Measurements from ENCODE around the gene GAA. TPM values are rescaled to one million over a fixed set of nuclear protein-coding genes. Genes with fewer than 3 reads are reported as not detected.

Gene GAA
- total and polyA plus RNA-seq, 2 of the 13 experiments (the other 11 are each of a cell fraction or from before 2014, with no cell fraction given), result 21.6 to 36.4 TPM

GRCh38 chr17:80064696-80065095 is 36.7 kb upstream of the GAA start:
- in situ Hi-C loops (cut with HindIII; ENCODE audit: extremely low pct_ligation_motif_present, low pct_unique_long_range_greater_than_20kb) (no loop called here), intact Hi-C loops (cut with micrococcal nuclease; ENCODE audit: unreplicated experiment) (no loop called here)
- no peaks in the 10 kb centered on the region for H3K36me3 ChIP-seq (replicated peaks in 1 of 2; ENCODE audit: control insufficient read depth in 1 of 2, insufficient read depth in 2 of 2, low read length in 2 of 2)
- H2AFZ ChIP-seq (ENCODE audit: low read length), result no peak overlapping the region
- 85% methylated on average over 8 of the region's 8 CpGs for WGBS (ENCODE audit: low lambda C conversion rate)
- DNase-seq (ENCODE audit: low spot score) (no peak), ATAC-seq (no peak; the same call in 2 of the 3 replicates), FAIRE-seq (no peak)
- no peaks in the 10 kb centered on the region for H4K20me1 ChIP-seq (ENCODE audit: insufficient read depth, low read length)
- no peaks in the 10 kb centered on the region for H3K9me3 ChIP-seq (ENCODE audit: low read length)
- BruUV-seq (replicated peaks), result no TSS peak
- no peak overlapping the region for H3K27ac ChIP-seq (ENCODE audit: extremely low read length, insufficient read depth, low read length)
- no peak overlapping the region for H3K9ac ChIP-seq (ENCODE audit: insufficient read depth, low read depth, low read length)
- H3K4me2 ChIP-seq (ENCODE audit: low read depth, low read length), result peak overlapping the region; percentile 45
- CTCF ChIA-PET (ENCODE audit: low intra/inter-chr PET ratio, low total read pairs), result no interaction called here
- no peaks in the 10 kb centered on the region for H3K79me2 ChIP-seq (ENCODE audit: insufficient read depth, low read length)
- POLR2A ChIA-PET, result interaction anchor here (0.6 to 1.5 kb wide), 2 partner anchors 11 to 67 kb away, joined by 4 to 5 read pairs; no protein-coding TSS in a partner anchor
- no peaks in the 10 kb centered on the region for H3K27me3 ChIP-seq (ENCODE audit: control insufficient read depth in 1 of 2, insufficient read depth in 2 of 2, low read length in 2 of 2)
- no peak overlapping the region; a peak in 1 of 6 replicates for H3K4me3 ChIP-seq (replicated peaks in 1 of 3; ENCODE audit: insufficient read depth in 1 of 3, low read depth in 2 of 3, low read length in 3 of 3)
- peaks cover 43% of the 10 kb centered on the region for H3K4me1 ChIP-seq (ENCODE audit: insufficient read depth, low read length)
- TF ChIP-seq SETDB1 (CRISPR knock-in tag; IDR thresholded peaks at IDR 0.05; ENCODE audit: borderline replicate concordance), result no peak
- TF ChIP-seq DPF2 (CRISPR knock-in tag; IDR thresholded peaks at IDR 0.05; ENCODE audit: borderline replicate concordance, low read depth), result no peak
- TF ChIP-seq SMAD1 (CRISPR knock-in tag; IDR thresholded peaks at IDR 0.05; ENCODE audit: borderline replicate concordance, low read depth), result no peak
- TF ChIP-seq ARID4A (CRISPR knock-in tag; IDR thresholded peaks at IDR 0.05; ENCODE audit: borderline replicate concordance), result no peak
- TF ChIP-seq HMGA1 (CRISPR knock-in tag; conservative IDR thresholded peaks at IDR 0.05), result no peak
- no peak for TF ChIP-seq FOXA1 (IDR thresholded peaks at IDR 0.05)
- no peak for TF ChIP-seq FOXA1 (CRISPR knock-in tag; IDR thresholded peaks at IDR 0.05)
- TF ChIP-seq CAMTA2 (CRISPR knock-in tag; IDR thresholded peaks at IDR 0.05; ENCODE audit: borderline replicate concordance), result no peak
- TF ChIP-seq NFATC3 (CRISPR knock-in tag; IDR thresholded peaks at IDR 0.05), result no peak
- no peak for TF ChIP-seq NR2C2 (CRISPR knock-in tag; IDR thresholded peaks at IDR 0.05; ENCODE audit: borderline replicate concordance)
- TF ChIP-seq PCBP2 (optimal IDR thresholded peaks at IDR 0.05; ENCODE audit: low read depth, low read length, poor library complexity, severe bottlenecking), result peak; percentile 69
- peak; percentile 78 for TF ChIP-seq HNRNPK (IDR thresholded peaks at IDR 0.05; ENCODE audit: low read depth, low read length, poor library complexity, severe bottlenecking)
- TF ChIP-seq NFAT5 (CRISPR knock-in tag; IDR thresholded peaks at IDR 0.05), result no peak
- no peak for TF ChIP-seq ZNF3 (CRISPR knock-in tag; IDR thresholded peaks at IDR 0.05)
- no peak for TF ChIP-seq FOXK2 (IDR thresholded peaks at IDR 0.05)
- no peak for TF ChIP-seq ZSCAN20 (CRISPR knock-in tag; IDR thresholded peaks at IDR 0.05; ENCODE audit: borderline replicate concordance)
- no peak for TF ChIP-seq ZSCAN29 (CRISPR knock-in tag; conservative IDR thresholded peaks at IDR 0.05)
- no peak for TF ChIP-seq KDM4B (CRISPR knock-in tag; IDR thresholded peaks at IDR 0.05)

All from HepG2 (cell line).